ENCODE results near the gene ADCY1. TPM values are rescaled to one million over a fixed set of nuclear protein-coding genes. Genes with fewer than 3 reads are reported as not detected.
"Not testable (repeated sequence)": the region's sequence is repeated elsewhere in the genome, so short reads cannot be mapped to it uniquely, and the experiment has no call there.

ADCY1 gene
- total RNA-seq, 1 experiment from 2014 or later: 0.08 TPM

- DNase-seq (ENCODE audit: low read depth): peak; percentile 53
Observed at GRCh38 chr7:45731692-45732443, 157.7 kb downstream of the ADCY1 start.

GRCh38 chr7:45738920-45739319 is 164.8 kb downstream of the ADCY1 start:
- DNase-seq (ENCODE audit: low read depth): not testable (repeated sequence)

GRCh38 chr7:45740573-45740972 is 166.4 kb downstream of the ADCY1 start:
- DNase-seq (ENCODE audit: low read depth): not testable (repeated sequence)

- not testable (repeated sequence) for DNase-seq (ENCODE audit: low read depth)
Observed at GRCh38 chr7:45748976-45749375, 174.8 kb downstream of the ADCY1 start.

- DNase-seq (ENCODE audit: low read depth): not testable (repeated sequence)
Observed at GRCh38 chr7:45751352-45751751, 177.2 kb downstream of the ADCY1 start.

- DNase-seq (ENCODE audit: low read depth): not testable (repeated sequence)
Observed at GRCh38 chr7:45756333-45756732, 182.2 kb downstream of the ADCY1 start.

GRCh38 chr7:45756757-45757156 is 182.6 kb downstream of the ADCY1 start:
- DNase-seq (ENCODE audit: low read depth): not testable (repeated sequence)

GRCh38 chr7:45759464-45759863 is 185.3 kb downstream of the ADCY1 start:
- DNase-seq (ENCODE audit: low read depth): not testable (repeated sequence)

GRCh38 chr7:45761545-45762205 is 187.5 kb downstream of the ADCY1 start:
- peak; percentile 40 for DNase-seq (ENCODE audit: low read depth)

GRCh38 chr7:45762225-45762994 is 188.2 kb downstream of the ADCY1 start:
- not testable (repeated sequence) for DNase-seq (ENCODE audit: low read depth)

- peak; percentile 95 for DNase-seq (ENCODE audit: low read depth)
Observed at GRCh38 chr7:45768516-45769394, 194.6 kb downstream of the ADCY1 start.

- DNase-seq (ENCODE audit: low read depth): not testable (repeated sequence)
Observed at GRCh38 chr7:45769626-45770025, 195.5 kb downstream of the ADCY1 start.

Small RNAs within 50 kb of the gene (small RNA-seq; reads per million reads assigned to genes)
- not detected for gene AC073325.2

Measured in HT1080 (cell line).